Endodermal cell (in vitro differentiated cells): Measurements from ENCODE around the gene CAPN9. TPM values are rescaled to one million over a fixed set of nuclear protein-coding genes. Genes with fewer than 3 reads are reported as not detected.

ENCODE experiments used
- DNase-seq: peaks from one replicate; pipeline ENCODE4 v3.0.0-alpha.2; 2017
- H3K27ac ChIP-seq: 2 replicates; pipeline ENCODE4 v1.5.1; 2013; ENCODE audit warnings: mild to moderate bottlenecking, low read depth, low read length, moderate library complexity
- H3K27me3 ChIP-seq: 2 replicates; pipeline ENCODE4 v1.6.1; 2013; ENCODE audit warnings: mild to moderate bottlenecking, low read length, moderate library complexity; ENCODE audit not compliant: insufficient read depth, control insufficient read depth, poor library complexity, severe bottlenecking
- H3K36me3 ChIP-seq: 2 replicates; pipeline ENCODE4 v1.7.0; 2013; ENCODE audit warnings: mild to moderate bottlenecking, low read length, moderate library complexity; ENCODE audit not compliant: control insufficient read depth, insufficient read depth
- H3K4me1 ChIP-seq: one replicate; pipeline ENCODE4 v1.7.0; 2013; ENCODE audit warnings: low read length; ENCODE audit not compliant: control insufficient read depth, insufficient read depth
- H3K4me3 ChIP-seq: 2 replicates; pipeline ENCODE4 v1.5.1; 2013; ENCODE audit warnings: mild to moderate bottlenecking, low read length, moderate library complexity
- H3K9ac ChIP-seq: 2 replicates; pipeline ENCODE4 v1.6.1; 2013; ENCODE audit warnings: mild to moderate bottlenecking, low read length, moderate library complexity; ENCODE audit not compliant: poor library complexity, severe bottlenecking; ENCODE audit errors: extremely low read depth
- H3K9me3 ChIP-seq: 2 replicates; pipeline ENCODE4 v1.6.1; 2013; ENCODE audit warnings: mild to moderate bottlenecking, low read length, moderate library complexity; ENCODE audit not compliant: control insufficient read depth
- H3K27ac Mint-ChIP-seq: 2 replicates; pipeline ENCODE4 v1.8.0; 2020; ENCODE audit warnings: mixed read lengths
- H3K27me3 Mint-ChIP-seq: 2 replicates; pipeline ENCODE4 v1.8.0; 2021; ENCODE audit warnings: mild to moderate bottlenecking, mixed read lengths; ENCODE audit not compliant: insufficient read depth
- H3K36me3 Mint-ChIP-seq: 2 replicates; pipeline ENCODE4 v1.8.0; 2020; ENCODE audit warnings: low read depth, mixed read lengths
- H3K4me1 Mint-ChIP-seq: 2 replicates; pipeline ENCODE4 v1.8.0; 2020; ENCODE audit warnings: mixed read lengths
- H3K4me3 Mint-ChIP-seq: 2 replicates; pipeline ENCODE4 v1.8.0; 2020; ENCODE audit warnings: mild to moderate bottlenecking, moderate library complexity, mixed read lengths
- H3K9me3 Mint-ChIP-seq: 2 replicates; pipeline ENCODE4 v1.8.0; 2020; ENCODE audit warnings: mild to moderate bottlenecking, mixed read lengths
- CTCF ChIP-seq: fragments of 200-600 bp; sonication (generic); conservative IDR thresholded peaks from 2 replicates; pipeline ENCODE4 v1.5.0; 2021; ENCODE audit warnings: antibody characterized with exemption, mild to moderate bottlenecking
- WGBS, 2 experiments: methylation state at CpG; one replicate each; pipeline versions ENCODE4 v1.1.5 to v1.1.7; 2013; ENCODE audit warnings: missing lambda C conversion rate in 2 of 2, mixed read lengths in 1 of 2; ENCODE audit not compliant: insufficient coverage in 1 of 2, insufficient read length in 1 of 2; 5-methylcytosine and 5-hydroxymethylcytosine counted together
- total RNA-seq, 2 donors: library from RNA; stranded (reverse); fragmentation: NEBNext Ultra II Directional in 1 of 2; extraction: Animal tissue kit (Norgen Biotek cat#: 25700) in 1 of 2; gene quantifications; 2 replicates in 1 of 2; 3 replicates in 1 of 2; pipeline ENCODE4 v1.2.1, GENCODE V29; 2021

CAPN9 gene
- total RNA-seq, 2 donors from 2014 or later, result 1.1 TPM

GRCh38 chr1:230832476-230832875 is 85.3 kb downstream of the CAPN9 start:
- TF ChIP-seq CTCF, result no peak
- no peak overlapping the region for H3K27ac Mint-ChIP-seq

GRCh38 chr1:230833511-230833910 is 86.3 kb downstream of the CAPN9 start:
- no peak overlapping the region for H3K4me3 Mint-ChIP-seq
- WGBS, 2 experiments, result 100% methylated on average over 1 to 2 of the region's 3 CpGs
- Histone ChIP-seq H3K4me1 (no peaks in the 10 kb centered on the region), H3K4me3 (no peak overlapping the region), H3K9ac (no peak overlapping the region), H3K27me3 (no peaks in the 10 kb centered on the region), H3K36me3 (peaks cover 9% of the 10 kb centered on the region), H3K9me3 (no peaks in the 10 kb centered on the region), H3K27ac (no peak overlapping the region)
- H3K36me3 Mint-ChIP-seq, result peaks cover 12% of the 10 kb centered on the region
- no peak overlapping the region for H3K27ac Mint-ChIP-seq
- no peaks in the 10 kb centered on the region for H3K27me3 Mint-ChIP-seq
- no peaks in the 10 kb centered on the region for H3K9me3 Mint-ChIP-seq
- no peak for TF ChIP-seq CTCF
- no peaks in the 10 kb centered on the region for H3K4me1 Mint-ChIP-seq
- DNase-seq, result no peak

More at GRCh38 chr1:230832476-230832875, 85.3 kb downstream of the CAPN9 start:
- H3K4me1 ChIP-seq, result no peaks in the 10 kb centered on the region
- WGBS, 2 experiments, result 92% methylated on average over 1 of the region's 1 CpG; no CpG with 5 or more reads in 1 of the 2 experiments
- H3K4me3 ChIP-seq, result no peak overlapping the region
- H3K27me3 ChIP-seq, result no peaks in the 10 kb centered on the region
- peak; percentile 16 for DNase-seq
- peaks cover 2% of the 10 kb centered on the region for H3K36me3 Mint-ChIP-seq
- no peak overlapping the region for H3K27ac ChIP-seq
- no peaks in the 10 kb centered on the region for H3K9me3 Mint-ChIP-seq
- no peaks in the 10 kb centered on the region for H3K4me1 Mint-ChIP-seq
- no peaks in the 10 kb centered on the region for H3K9me3 ChIP-seq
- H3K36me3 ChIP-seq, result peaks cover under 1% of the 10 kb centered on the region
- H3K9ac ChIP-seq, result no peak overlapping the region
- H3K27me3 Mint-ChIP-seq, result no peaks in the 10 kb centered on the region
- no peak overlapping the region for H3K4me3 Mint-ChIP-seq

- WGBS, 2 experiments, result 78 to 90% methylated on average over 3 of the region's 3 CpGs
- no peaks in the 10 kb centered on the region for H3K27me3 Mint-ChIP-seq
These were observed 87.1 kb downstream of the CAPN9 start for GRCh38 chr1:230834292-230834691.

More at GRCh38 chr1:230834292-230834691, 87.1 kb downstream of the CAPN9 start:
- DNase-seq, result peak; percentile 4
- H3K9me3 ChIP-seq, result no peaks in the 10 kb centered on the region
- no peak for TF ChIP-seq CTCF
- Mint-ChIP-seq H3K9me3 (no peaks in the 10 kb centered on the region), H3K27ac (no peak overlapping the region), H3K4me1 (no peaks in the 10 kb centered on the region), H3K36me3 (peaks cover 19% of the 10 kb centered on the region), H3K4me3 (no peak overlapping the region)
- H3K27ac ChIP-seq, result no peak overlapping the region
- H3K4me1 ChIP-seq, result no peaks in the 10 kb centered on the region
- H3K9ac ChIP-seq, result no peak overlapping the region
- H3K4me3 ChIP-seq, result no peak overlapping the region
- H3K27me3 ChIP-seq, result no peaks in the 10 kb centered on the region
- peaks cover 15% of the 10 kb centered on the region for H3K36me3 ChIP-seq
